HG03457 (cell line): ENCODE results near the gene PGLYRP3.
"Not testable (repeated sequence)": the region's sequence is repeated elsewhere in the genome, so short reads cannot be mapped to it uniquely, and the experiment has no call there.

ENCODE experiments used
- ATAC-seq: cut with Tn5 transposase; IDR thresholded peaks from one replicate; pipeline ENCODE4 v1.9.1; 2021; ENCODE audit warnings: moderate number of reproducible peaks; ENCODE audit not compliant: unreplicated experiment

The PGLYRP3 gene

DNA sequence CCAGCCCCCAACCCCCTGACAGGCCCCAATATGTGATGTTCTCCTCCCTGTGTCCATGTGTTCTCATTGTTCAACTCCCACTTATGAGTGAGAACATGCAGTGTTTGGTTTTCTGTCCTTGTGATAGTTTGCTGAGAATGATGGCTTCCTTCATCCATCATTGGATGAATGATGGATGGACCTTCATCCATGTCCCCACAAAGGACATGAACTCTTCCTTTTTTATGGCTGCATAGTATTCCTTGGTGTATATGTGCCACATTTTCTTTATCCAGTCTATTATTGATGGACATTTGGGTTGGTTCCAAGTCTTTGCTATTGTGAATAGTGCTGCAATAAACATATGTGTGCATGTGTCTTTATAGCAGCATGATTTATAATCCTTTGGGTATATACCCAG, 1.6 kb upstream of the PGLYRP3 start:
- ATAC-seq: not testable (repeated sequence)

- ATAC-seq: no peak
Observed at GRCh38 chr1:153313288-153313687, 536 bp upstream of the PGLYRP3 start.

- ATAC-seq: no peak
Observed at GRCh38 chr1:153310526-153310925, 2.2 kb downstream of the PGLYRP3 start.

DNA sequence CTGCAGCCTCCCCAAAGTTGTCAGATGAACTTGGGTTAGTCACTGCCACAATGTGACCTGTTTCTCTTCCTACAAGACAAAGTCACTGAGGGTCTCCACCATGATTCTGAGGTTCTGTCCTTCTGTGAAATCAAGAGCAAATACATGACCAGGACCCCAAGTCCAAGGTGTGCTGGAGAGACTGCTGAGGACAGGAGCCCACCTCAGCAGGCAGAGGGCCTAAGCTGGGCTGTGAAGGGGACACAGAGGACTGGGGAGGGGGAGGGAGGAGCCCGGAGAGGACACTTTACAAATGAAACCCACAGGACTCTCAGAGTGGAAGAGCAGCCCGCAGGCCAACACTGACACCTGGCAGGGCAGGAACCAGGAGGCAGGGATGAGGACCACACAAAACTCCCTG, 3.3 kb downstream of the PGLYRP3 start:
- ATAC-seq: no peak

DNA sequence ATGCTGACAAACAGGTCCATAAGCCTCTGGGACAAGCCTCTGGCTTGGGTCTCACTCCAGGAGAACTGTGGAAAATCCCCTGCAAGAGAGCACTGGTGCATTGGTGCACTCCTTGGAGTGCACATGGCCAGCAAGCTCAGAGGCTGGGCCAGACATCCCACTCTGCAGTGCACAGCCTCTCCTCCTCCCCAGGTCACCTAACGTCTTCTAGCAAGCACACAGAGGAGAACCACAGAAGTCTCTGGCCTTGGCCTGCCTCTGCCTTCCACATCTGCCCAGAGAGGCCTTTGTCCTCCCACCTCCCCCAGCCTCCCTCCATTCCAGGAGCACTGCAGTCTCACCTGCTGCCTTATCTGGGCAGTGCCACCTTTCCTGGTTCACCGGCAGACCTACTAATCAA, 4.2 kb downstream of the PGLYRP3 start:
- ATAC-seq: no peak

GRCh38 chr1:153307221-153307600, 5.5 kb downstream of the PGLYRP3 start:
- no peak for ATAC-seq

DNA sequence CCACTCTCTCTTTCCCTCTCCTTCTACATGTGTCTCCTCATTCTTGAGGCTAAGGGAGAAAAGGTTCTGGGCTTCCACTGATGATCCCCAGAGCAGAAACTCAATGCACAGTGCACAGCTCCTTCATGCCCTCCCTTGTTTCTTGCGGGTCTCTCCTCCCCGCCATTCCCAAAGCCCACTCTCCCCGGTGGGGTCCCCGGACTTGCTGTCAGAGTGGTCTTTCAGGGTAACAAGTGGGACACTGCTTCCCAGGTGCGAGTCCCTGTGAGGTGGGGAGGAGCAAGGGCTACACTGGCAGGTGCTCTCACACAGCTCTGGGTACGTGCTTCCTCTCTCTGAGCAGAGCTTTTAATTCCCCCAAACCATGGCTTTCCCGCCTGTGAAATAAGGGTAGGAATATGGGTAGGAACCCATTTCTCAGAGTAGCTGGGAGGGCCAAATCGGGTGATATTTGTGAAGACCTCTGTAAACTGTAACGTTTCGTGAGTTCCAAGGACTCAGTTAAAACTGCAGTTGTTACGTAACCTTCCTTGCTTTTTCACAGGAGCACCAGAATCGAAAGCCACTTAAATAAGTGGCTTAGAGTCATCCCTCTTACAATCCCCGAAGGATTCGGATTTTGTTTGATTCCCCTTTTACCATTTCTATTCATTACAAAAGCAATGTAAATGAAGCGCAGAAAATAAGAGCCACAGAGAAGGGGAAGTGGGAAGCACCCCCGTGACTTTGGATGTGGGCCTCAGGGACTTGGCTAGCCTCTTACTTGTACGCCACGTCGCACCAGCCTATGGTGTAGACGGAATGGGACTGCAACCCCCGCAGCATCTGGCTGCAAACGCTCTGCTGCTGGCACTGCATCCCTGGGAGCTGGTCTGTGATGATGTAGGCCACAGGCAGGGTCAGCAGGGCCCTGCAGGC, 6.2 kb downstream of the PGLYRP3 start:
- ATAC-seq: no peak

- no peak for ATAC-seq
Observed at GRCh38 chr1:153305682-153306081, 7.1 kb downstream of the PGLYRP3 start.

DNA sequence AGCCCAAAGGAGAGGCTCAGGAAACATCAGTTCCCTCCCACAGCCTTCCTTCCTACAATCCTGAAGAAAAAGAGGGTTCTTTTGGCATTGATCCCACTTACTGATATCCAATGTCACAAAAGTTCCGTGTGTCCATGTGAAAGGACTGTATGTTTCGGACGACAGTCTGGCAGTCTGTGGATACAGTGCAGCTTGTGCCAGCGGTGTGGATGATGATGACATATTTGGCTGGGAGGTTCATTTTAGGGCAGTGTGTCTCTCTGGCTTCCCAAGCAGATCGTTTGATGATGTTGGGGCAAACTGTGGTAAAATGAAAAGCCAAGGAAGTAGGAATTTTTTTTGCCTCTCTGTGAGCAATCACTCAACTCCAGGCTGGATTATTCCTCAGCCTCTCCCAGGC, 10.4 kb downstream of the PGLYRP3 start:
- no peak for ATAC-seq

DNA sequence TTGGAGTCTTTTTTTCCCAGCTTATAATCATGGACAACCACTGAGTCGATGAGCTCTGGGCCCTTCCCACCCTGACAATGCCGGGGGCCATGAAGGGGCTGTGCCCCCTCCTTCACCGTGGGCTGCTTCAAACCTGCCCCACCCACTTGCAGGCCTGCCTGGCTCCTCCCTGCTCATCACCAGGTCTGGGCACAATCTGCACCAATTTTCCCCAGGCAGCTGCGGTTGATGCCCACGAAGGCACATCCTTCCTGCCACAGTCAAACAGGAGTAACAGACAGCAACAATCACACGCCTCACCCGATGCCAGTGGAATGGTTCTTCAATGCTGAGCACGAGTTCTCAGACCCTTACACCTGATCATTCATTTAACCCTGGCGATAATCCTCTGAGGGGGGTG, 18.9 kb downstream of the PGLYRP3 start:
- no peak for ATAC-seq

- ATAC-seq: no peak
Observed at GRCh38 chr1:153293480-153293775, 19.3 kb downstream of the PGLYRP3 start.

GRCh38 chr1:153292740-153293479, 19.8 kb downstream of the PGLYRP3 start:
- no peak for ATAC-seq

- ATAC-seq: no peak
Observed at GRCh38 chr1:153292185-153292584, 20.6 kb downstream of the PGLYRP3 start.

DNA sequence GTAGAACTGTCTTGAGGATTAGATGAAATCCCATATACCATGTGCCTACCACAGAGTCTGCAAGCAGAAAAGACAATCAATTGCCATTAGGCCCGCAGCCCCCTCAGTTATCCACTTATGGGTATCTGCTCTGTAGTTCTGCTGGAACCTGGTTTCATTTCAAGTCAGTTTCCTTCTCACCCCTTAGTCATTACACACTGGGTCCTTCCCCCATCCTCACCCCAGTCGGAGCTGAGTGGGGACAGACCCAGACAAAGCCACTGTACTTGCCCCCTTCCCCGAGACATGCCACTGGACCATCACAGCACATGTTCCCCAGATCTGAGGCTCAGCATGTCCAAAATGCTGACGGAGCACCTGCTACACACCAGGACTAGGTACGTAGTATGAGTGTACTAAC, 21.2 kb downstream of the PGLYRP3 start:
- ATAC-seq: no peak

DNA sequence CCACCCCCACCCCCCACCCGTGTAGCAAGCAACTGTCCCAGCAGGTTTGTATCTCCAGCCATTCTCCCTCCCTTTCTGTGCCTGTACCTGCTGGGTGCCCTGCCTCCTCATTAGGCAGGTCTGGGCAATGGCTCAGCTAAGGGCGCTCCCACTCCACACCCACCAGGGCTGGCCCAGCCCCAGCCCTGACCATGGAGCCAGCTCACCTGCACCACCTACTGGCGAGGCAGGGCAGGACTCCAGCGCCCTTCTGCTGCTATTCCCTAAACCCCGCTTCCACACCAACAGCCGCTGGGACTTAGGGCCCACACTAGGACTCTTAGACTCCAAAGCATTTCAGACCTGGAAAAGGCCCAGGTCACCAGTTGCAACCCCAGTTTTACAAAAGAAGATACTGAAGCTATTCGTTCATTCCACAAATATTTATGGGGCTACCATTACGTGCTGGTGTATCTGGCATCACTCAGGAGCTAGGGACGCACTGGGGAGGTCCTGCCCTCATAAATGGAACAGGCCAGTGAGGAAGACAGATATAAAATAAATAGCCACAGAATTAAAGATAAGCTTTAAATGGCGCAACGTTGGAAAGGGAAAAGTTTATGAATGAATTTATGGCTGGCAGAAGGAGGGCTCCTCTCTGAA, 24.0 kb downstream of the PGLYRP3 start:
- ATAC-seq: no peak

DNA sequence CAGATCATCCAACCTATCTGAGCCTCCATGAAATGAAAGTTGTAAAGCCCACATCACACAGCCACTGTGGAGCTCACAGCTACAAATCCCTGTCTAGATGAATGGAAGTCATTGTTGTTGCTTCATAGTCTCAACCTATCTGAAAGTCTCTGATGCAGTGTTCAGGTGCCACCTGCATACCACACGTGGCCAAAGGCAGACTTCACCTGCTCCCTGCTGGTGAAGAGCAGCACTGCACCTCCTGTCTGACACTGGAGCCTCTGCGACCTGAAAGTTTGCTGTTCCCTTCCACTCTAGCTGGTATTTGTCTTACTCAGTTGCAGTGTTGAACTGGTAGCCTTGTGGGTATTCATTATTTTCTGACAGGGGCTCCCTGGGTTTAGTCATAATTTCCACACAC, 34.9 kb downstream of the PGLYRP3 start:
- peak; percentile 71 for ATAC-seq

DNA sequence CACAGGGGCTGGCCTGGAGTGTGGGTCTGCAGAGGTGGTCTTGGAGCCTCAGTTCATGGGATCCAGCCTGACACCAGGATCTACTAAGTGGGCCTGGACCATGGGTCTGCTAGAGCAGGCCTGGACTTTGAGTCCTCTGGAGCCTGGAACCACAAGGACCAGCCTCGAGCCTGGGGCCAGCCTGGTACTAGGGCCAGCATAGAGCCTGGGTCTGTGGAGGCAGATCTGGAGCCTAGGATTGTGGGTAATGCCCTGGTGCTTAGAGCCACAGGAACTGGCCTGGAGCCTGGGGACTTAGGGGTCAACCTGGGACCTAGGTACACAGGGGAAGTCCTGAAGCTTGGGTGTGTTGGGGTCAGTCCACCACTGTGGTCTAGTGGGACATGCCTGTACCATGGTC, 40.6 kb downstream of the PGLYRP3 start:
- ATAC-seq: no peak

DNA sequence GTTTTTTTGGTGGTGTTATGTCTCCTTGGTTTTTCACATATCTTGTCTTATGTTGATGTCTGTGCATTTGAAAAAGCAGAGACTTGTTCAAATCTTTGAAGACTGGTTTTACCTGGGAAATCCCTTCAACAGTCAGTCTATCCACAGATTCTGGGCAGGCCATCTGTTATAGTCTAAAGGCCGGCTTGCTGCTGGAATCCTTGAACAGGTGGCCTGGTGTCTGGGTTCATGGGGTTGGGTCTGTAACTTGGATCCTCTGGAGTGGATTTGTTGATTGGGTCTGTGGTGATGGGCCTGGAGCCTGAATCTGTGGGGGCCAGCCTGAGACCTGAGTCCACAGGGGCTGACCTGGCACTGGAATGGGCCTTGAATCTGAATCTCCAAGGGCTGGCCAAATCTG, 41.0 kb downstream of the PGLYRP3 start:
- ATAC-seq: no peak

DNA sequence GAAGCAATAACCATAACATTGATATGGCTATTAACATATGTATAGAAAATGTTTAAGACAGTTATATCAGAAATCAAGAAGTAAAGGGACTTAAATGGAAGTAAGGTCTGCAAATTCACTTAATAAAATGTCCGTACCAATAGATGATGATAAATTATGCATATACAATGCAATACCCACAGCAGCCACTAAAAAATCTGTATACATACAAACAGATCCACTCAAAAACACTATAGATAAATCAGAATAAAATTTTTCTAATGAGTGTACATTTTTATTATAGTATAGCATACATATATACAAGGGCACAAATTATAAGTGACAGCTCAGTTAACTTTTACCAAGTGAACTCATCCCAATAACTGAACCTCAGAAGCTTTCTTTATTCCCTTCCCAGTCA, 47.3 kb downstream of the PGLYRP3 start:
- ATAC-seq: no peak

DNA sequence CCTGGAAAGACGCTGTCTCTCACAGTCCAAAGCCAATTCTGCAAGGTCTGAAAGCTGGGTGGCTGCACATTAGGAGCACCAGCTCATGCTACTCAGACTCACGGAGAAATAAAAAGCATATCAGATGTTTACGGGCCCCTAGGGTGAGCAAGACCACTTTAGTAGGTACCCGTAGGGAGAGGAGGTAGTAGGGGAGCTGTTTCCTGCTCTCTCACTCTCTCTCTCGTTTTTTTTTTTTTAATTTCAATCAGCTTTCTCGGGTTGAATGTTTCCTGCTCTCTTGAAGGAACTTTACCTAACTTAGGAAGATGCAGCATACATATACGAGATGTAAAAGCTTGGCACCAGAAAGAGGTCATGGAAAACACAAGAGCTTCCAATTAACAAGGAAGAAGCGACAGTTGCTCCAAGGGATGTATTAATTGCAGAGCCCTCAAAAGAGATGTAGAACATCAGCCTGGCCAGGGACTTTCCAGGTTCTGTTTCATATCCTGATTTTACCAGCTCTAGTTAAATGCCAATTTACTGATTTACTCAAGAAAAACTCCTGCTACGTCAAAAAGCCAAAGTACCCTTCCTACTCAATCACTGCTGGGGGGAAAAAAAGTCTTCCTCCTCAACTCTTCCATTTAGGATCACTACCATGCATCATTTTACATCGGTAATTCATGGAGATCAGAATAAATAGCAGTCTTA, 50.1 kb downstream of the PGLYRP3 start:
- peak; percentile 37 for ATAC-seq

DNA sequence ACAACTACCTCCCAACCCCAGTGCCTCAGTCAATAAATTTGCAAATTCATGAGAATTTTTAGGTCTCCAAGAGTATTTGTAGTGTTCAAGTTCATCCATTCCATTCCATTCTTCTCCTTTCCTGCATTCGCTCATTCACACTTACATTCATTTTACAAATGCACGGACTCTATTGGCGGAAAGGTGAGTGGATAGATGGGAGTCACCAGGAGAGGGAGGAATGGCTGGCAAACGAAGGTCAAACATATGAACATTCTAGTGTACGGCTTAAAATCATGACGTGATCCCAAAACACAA, 50.7 kb downstream of the PGLYRP3 start:
- no peak for ATAC-seq
